GM18517 (cell line): ENCODE measurements around the gene STX8.

Source experiments
- ATAC-seq: cut with Tn5 transposase; IDR thresholded peaks from one replicate; pipeline ENCODE4 v1.9.1; 2021; ENCODE audit warnings: mild to moderate bottlenecking, moderate library complexity; ENCODE audit not compliant: unreplicated experiment

STX8 gene

DNA sequence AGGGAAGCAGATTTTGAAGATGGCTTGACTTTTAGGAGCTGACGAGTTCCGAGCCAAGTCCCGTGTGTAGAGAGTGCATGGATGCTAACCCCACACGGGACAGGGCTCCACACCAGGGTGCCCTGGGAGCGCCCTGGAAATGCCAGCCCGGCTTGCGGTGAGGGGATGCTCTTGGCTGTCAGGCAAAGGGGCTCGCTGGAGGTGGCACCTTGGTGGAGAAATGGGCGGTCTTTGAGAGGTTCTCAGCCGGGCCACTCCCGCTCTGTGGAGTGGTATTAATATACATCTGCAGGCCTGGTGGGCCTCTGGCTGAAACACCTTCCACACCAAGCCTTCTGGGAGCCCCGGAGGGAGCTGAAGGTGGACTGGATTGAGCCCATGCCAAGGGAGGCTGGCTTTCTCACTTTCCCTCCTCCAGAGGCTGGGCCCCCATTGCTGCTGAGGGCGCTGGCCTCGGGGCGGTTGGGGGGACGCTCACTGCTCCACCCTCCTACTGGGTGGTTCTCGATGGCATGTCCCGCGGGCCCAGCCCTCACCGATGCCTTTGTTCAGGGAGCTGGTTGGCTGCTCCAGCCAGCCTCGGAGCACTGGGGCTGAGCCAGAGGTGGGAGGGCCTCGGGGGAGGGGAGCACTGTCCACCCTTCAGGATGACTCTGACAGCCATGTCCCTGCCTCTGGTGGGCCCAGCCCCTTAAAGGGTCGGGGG is 344.0 kb downstream of the STX8 start:
- ATAC-seq: no peak

DNA sequence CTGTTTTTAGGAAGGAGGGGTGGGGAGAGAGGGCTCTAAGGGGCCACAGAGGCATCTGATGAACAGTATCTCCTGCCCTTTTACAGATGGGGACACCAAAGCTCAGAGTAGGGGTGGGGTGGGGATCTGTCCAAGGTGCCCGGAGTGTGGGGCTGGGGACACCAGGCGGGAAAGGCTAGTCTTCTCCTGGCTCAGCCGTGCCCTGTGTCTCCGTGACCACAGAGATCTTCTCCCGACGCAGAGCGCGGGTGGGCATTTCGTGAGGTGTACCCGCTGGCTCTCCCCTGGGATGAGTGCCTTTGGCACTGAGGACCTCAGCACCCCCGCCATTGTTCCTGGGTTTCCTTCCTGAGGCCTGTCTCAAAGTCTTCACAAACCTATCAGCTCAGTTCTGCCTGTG is 344.8 kb downstream of the STX8 start:
- no peak for ATAC-seq

DNA sequence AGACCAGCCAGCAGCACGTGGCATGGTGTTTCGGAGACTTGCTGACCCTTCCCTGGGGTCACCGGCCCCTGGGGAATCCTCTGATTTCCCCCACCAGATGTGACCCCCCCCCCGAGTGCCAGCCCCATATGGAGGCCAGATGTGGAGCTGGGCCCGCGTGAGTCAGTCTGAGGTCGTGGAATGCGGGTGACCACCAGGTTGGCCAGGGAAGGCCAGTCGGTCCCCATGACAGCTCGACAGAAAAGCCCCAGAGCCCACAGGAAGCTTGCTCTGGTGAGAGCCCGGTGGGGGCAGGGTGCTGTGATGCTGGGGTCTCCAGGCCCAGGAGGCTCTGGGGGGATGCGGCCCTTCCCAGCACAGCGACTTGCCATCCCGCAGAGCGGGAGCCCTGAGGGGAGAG is 345.3 kb downstream of the STX8 start:
- ATAC-seq: no peak

DNA sequence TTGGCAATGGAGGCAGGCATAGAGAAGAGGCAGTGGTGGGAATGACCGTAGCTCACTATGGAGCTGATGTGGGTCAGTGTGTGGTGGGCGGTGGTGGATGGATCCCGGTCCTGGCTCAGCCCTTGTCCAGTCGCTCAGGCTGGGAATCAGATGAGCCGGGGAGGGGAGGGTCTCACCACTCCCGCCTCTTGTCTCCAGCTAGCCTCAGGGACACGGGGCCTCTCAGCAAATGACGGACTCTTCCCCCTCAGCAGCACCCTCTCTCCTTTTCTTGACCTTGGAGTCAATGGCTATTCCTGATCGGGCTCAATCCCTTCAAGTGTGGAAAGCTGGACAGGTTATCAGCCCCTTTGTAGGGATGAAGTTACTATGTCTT is 345.8 kb downstream of the STX8 start:
- ATAC-seq: no peak

DNA sequence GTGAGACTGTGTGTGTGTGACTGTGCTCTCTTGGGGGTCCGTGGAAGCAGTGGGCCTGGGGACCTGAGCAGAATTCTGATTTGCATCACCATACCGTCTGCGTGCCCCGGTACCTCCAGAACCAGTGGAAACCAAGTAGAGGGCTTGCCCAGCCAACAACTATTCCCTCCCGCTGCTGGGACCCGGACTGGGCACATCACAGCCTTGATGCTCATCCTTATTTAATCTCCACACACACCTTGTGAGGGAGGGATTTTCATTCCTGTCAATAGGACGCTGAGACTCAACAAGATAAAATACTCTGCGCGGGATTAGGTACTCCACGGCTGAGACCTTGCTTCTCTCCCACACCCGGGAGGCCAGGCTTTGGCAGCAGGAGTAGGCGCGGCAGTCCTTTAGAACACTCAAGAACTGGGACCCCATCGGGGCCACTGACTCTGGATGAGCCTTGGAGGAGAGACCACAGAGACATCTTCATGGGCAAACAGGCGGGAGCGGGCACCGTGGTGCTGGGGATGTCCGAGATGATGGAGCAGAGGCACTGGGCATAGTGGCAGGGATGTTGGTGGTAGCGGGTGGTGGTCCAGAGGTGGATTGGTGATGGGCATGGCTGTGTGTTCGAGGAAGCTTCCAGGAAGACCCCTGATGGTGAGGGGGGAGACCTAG is 346.3 kb downstream of the STX8 start:
- no peak for ATAC-seq

DNA sequence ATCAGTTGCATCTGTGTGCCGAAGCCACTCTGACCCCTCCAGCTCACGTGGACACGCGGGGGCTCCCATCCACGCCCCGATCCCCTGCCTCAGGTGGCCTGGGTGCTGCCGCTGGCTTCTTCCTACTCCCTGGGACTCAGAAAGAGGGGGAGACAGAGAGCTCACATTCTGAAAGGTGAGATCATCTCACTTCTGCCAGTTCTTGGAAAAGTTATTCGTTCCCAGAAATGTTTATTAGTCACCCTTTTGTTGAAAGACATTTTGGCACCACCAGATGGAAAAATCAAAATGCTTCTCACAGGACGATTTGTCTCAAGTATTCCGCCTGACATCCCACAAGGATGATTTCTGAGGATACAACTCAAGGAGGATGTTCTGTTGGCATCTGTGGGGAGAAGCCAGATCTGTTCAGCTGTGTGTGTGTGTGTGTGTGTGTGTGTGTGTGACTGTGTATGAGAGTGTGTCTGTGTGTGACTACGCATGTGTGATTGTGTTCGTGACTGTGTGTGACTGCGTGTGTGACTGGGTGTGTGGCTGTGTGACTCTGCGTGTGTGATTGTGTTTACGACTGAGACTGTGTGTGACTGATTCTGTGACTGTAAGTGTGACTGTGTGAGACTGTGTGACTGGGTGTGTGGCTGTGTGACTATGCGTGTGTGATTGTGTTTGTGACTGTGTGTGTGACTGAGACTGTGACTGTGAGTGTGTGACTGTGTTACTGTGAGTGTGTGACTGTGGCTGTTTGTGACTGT is 347.0 kb downstream of the STX8 start:
- ATAC-seq: no peak

DNA sequence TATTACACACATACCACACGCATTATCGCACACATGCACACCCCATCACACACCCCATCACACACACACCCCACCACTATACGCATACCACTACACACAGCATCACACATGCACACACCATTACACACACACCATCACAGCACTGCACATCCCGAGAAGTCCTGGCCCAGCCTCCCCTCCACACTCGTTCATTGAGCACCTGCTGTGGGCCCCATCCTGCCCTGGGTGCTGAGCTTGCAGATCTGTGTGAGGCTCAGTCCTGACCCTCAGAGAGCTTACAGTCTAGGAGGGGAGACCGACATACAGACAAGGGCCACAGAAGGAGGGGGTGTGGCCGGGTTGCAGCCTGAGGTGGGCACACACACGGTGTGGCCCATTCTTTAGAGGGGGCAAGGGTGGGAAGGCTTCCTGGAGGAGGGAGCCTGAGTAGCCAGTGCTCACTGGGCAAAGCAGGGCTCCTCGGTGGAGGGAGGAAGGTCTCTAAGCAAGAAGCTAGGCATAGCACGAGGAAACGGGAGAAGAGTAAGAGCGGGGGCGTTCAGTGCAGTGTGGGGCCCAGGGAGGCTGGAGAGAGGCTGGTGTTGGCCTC is 347.7 kb downstream of the STX8 start:
- no peak for ATAC-seq

DNA sequence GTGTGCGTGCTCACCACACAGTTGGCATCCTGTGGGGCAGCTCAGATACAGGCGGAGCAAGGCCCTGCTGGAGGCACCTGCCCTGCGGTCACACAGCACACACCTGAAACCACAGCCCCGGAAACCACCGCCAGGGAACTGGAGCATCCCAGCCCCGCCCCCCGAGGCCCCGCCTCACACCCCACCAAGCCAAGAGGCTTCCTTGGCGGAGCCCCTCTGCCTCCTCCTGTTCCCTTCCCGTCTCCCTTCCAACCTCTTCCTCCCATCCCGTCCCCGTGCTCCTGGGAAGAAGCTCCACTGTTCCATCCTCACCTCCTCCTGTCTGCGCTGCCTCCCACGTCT is 348.9 kb downstream of the STX8 start:
- no peak for ATAC-seq

DNA sequence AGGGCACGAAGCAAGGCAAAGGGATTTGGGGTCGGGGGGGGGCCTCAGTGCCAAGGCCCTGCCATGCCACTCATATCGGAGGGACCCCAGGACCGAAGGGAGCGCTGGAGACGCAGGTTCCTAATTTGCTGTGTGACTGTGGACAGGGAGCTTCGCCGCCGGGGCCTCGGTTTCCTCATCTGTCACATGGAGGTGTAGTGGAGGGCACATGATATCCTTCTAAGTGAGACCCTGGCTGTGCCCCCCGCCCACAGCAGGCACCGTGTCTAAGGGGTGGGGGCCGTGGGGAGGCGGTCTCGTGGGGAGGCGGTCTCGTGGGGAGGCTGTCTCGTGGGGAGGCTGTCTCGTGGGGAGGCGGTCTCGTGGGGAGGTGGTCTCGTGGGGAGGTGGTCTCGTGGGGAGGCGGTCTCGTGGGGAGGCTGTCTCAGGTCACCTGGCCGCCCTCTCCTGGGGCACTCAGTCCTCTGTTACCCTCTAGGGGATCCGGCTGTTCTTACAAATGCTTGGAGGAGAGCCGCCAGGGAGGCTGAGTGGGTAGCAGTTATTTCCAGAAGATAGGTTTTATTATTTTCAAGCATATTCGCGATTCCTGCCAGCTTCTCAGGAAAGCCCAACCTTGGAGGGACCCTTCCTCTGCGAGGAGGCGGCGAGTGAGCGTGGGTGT is 349.4 kb downstream of the STX8 start:
- no peak for ATAC-seq

DNA sequence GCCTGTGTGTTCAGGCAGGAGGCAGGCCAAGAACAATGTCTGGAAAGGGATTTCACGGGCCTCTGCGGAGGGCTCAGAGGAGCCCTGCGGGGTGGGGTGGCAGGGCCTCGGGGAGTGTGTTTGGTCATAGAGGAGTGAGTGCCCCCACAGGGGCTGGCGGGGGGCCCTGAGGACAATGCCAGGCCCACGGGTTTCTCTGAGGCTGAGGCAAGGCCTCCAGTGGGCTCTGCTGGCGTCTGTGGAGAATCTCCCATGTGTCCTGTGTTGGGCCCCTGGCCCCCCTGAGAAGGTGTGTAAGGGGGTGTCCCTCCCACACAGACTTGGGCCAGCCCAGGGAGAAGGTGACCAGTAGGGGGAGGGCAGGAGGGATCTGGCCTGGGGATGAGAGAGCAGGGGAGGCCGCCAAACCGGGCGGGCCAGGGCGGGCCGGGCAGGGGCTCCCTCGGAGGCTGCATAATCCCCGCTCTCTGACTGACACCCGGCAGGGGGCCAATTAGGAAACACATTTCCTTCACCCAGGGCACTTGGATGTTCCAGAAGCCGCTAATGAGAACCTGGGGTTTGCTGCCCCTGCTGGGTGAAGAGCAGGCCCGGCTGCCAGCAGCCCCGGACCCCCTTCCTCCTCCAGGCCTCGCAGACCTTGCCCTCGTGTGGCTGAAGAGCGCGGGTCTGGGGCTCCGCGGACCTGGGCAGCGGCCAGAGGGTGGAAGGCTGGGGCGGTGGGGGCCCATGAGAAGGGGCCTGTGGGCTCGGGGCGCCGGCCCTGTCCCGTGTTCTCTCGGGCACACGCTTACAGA is 350.1 kb downstream of the STX8 start:
- no peak for ATAC-seq

DNA sequence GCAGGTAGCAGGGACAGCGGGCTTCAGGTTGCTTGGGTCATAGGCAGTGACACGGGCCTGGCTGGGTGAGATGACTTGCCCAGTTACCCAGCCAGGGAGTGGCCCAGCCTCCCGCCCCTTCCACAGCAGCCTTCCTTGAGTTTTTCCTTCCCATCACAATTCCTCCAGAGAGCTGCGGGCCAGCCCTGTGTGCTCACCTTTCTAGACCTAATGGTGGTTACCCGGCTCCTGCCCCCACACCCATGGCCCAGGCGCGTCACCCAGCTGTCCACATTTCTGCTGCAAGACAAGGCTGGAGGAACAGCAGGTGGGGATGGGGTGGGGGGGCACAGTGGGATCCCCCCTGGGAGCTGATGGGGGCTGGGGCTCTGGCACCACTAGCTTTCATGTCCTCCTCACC is 351.1 kb downstream of the STX8 start:
- ATAC-seq: no peak

DNA sequence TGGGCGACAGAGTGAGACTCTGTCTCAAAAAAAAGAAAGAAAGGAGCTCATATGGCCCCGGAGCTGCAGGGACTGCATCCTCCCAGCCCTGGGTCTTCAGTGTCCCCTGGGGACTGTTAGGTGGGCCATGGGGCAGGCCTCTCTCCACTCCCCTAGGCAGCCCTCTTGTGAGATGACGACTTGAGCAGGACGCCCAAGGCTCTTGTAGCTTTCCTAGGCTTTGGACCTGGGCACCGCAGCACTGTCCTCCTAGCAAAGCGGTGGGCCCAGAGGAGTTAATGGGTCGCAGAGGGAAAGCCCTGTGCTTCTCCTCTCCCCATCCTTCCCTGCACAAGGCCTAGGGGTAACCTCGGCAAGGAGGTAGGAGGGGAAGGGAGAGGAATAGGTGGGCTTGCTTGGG is 352.1 kb downstream of the STX8 start:
- no peak for ATAC-seq

DNA sequence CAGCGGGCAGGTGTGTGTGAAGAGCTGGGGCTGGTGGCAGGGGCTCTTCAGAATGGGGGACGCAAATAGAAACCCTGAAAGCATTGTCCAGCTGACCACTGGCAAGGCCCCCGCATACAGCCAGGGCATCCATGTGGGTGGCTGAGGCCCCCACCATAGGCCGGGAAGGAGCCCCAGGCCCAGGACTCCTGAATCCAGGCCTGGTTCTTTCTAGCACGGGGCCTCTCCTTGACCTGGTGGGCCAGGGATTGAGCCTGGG is 353.8 kb downstream of the STX8 start:
- ATAC-seq: no peak

DNA sequence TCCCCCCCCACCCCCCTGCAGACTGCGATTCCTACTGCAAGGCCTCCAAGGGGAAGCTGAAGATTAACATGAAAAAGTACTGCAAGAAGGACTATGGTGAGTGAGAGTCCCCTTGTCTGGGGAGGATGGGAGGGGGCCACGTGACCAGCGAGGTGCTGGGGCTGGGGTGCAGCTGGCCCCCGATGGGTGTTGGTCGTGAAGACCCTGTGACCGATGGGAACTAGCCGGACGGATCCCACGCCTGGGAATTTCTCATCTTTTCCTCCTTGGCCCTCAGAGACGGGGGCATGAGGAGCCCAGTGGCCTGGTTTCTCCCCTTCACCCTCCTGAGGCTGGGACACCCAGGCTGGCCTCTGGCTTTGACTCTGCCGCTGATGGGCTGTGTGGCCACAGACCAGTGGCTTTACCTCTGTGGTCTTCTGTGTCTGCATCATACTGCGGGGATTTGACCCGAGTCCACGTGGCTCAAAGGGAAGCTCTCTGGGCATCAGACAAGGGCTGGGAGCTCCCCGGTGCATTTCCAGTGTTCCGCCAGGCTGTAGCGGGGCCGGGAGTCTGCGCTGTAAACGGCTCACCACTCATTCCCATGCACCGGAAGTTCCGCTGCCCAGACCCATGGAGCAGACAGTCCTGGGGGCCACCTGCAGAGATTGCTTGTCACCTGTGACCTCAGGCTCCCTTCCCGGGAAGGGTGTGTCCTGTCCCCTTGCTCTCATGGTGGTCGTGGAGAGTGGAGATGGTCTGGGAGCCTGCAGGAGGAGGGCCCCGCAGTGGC is 354.3 kb downstream of the STX8 start:
- no peak for ATAC-seq

DNA sequence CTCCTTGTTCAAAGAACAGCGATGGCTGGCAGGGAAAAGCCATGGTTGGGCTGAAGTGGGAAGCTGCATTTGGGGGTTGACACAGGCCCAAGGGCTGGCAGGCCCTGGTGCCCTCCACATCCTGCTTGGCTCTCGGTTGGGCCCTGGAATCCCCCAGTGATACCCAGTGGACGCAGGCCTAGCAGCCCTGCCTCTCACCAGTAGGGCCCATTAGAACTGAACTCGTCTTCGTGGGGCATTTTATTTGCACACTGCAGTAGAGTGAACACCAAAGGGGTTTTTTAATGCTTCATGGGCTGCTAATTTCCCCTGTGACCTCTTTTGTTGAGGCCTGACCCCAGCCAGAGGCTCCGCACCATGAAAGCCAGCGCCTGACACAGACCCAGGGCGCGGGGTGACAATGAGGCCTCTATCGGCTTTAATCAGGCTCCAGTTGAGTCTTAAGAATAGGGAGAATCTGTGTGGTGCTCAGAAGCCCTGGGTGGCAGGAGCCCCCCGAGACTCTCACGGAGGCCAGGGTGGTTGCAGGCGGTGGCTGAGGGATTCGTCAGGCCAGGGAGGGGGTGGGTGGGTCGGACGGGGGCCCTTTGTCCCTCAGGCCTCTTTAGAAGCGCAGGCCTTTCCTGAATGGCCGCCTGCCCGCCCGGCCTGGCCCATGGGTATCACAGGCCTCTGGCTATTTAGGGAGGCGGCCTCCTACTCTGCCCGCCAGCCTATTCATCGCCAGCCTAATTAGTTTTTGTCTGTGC is 355.0 kb downstream of the STX8 start:
- no peak for ATAC-seq

DNA sequence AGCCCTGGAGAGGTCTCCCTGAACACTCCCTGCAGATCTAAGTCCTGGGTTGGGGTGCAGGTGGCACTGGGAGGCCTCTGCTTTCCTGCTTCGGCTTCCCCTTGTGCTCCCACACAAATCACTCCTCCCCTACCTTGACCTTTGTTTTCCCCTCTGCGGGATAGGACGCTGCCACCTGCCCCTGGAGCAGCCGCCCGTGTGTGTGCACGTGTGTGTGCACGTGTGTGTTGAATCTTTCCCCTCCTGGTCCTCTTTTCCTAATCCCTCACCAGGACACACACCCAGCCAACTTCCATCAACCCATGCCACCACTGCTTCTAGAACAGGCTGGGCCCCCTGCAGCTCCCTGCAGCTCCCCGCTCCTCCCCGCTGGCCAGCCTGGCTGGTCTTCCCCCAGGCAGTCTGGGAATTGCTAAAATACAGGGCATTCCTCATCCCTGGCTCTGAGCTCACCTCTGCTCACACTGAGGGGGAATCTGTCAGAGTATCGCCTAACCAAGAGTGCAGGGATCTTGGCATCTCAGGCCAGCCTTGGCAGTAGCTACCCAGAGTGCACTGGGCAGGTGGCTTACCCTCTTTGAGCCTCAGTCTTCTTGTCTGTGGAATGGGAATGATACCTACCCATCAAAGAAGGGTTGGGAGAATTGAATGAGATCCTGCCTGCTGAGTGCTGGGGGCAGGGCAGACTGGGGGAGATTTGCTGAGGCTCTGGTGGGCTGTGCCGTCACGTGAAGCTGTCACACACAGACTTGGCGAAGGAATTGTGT is 355.8 kb downstream of the STX8 start:
- no peak for ATAC-seq

DNA sequence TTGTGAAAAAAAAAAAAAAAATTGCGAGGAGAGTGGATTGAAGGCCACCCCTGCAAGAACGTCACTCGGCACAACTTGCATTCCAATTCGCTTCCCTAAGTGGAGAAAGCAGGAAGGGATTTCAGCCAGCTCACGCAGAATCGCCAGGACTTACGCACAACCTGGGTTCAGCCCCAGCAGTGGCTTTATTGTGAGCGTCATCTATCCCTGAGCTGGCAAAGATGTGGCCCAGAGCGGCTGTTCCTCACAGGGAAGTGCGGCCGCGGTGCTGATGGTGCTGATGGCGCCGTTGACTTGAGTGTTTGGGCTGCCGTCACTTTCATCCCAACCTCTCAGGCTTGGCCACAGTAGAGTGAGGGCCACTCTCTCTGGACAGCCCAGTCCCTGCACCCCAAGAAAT is 356.7 kb downstream of the STX8 start:
- ATAC-seq: no peak

DNA sequence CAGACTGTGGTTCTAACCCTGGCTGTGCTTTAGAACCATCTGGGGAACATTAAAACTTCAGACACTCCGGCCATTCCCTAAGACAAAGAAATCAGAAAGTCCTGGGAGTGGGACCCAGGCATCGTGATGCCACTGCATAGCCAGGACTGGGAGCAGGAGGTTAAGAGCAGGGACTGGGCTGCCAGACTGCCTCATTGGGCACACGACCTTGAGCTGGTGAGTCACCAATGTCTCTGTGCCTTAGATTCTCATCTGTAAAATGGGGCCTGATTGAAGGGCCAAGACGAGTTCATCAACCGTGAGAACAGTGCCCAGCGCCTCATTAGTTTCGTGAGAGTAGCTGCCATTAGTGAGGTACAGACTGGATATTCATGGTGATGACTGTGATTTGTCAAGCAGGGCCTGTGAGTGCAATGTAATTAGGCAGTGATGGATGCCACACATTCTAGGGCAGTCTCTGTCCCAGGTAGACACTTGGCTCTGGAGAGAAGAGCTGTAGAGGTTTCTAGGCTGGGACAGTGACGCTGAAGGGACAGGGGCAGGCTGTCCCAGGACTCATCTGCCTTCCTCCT is 357.5 kb downstream of the STX8 start:
- no peak for ATAC-seq
